Measurements from ENCODE around the gene UFC1.

UFC1 gene

DNA sequence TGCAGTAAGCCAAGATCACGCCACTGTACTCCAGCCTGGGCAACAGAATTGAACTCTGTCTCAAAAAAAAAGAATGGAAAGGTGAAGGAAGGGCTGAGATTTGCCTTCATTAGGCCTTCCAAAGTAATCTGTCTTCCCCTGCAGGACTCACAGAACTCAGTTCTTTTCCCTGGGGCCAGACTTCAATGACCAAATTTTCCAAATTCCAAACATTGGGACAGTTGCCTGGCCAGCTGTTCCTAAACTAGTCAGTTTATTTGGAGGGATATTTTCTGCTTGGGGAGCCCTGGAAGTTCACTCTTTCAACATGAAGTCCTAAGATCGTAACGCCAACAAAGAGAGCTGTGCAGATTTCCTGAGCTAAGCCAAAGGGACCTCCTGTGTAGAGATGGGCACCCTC is 15.9 kb upstream of the UFC1 start:
- DNase-seq, result no peak

DNA sequence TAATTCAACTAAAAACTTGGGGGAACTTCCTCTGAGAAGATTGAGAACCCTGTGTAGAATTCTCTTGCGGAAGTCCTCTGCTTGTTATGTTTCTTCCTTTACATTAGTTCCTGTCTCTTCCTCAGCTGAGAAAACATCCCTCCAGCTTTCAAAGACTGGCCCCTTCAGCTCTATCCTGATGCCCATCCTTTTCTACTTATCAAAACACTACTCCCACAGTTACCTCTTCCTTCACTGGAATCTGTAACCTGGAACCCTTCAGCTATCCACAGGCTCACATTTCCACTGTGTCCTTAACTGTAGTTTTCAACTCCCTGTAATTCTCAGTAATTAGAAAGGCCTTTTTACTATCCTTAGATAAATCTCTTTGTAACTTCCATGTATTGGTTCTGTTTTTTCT is 15.3 kb upstream of the UFC1 start:
- DNase-seq, result no peak

- peak; percentile 48 for DNase-seq
Measured at GRCh38 chr1:161139766-161140165, 14.0 kb upstream of the UFC1 start.

DNA sequence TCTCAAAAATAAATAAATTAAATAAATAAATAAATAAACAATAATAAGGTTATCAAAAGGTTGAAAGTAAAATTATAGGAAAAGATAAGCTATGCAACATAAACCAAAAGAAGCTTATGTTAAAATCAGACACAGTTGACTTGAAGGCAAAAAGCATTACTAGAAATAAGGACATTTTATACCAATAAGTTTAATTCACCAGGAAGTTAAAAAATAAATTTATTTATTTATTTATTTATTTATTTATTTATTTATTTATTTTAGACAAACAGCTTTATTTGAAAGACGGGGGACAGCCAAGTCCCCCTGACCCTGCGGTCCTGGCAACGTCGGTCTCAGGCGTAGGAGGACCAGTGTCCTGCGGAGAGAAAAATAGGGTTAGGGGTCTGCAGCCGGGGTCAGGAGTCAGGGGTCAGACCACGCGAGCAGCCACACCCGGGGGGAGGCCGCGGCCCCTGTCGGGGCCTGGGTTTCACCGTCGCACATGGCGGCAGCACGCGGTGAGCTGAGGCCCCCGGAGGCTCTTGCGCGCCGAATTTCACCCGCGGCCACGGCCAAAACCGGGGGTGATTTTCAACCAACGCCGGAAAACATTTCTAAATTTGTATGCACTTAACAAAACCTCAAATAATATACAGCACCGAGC is 12.9 kb upstream of the UFC1 start:
- no peak for DNase-seq

DNA sequence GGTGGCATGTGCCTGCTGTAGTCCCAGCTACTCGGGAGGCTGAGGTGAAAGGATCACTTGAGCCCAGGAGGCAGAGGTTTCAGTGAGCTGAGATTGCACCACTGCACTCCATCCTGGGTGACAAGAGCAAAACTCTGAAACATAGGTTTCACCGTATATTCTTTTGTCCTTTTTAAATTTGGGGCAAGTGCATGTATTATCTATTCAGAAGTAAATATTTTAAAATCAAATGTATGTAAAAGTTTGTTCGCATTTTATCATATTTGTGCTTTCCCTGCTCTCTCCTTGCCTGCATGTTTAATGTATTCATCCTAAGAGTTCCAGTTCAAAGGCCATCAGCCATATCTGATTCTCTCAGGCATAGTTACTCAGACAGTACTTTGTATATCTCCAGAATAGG is 7.9 kb upstream of the UFC1 start:
- no peak for DNase-seq

- DNase-seq, result no peak
Measured at GRCh38 chr1:161153176-161153575, 602 bp upstream of the UFC1 start.

- DNase-seq, result no peak
Measured at GRCh38 chr1:161157867-161158266, 4.1 kb downstream of the UFC1 start.

DNA sequence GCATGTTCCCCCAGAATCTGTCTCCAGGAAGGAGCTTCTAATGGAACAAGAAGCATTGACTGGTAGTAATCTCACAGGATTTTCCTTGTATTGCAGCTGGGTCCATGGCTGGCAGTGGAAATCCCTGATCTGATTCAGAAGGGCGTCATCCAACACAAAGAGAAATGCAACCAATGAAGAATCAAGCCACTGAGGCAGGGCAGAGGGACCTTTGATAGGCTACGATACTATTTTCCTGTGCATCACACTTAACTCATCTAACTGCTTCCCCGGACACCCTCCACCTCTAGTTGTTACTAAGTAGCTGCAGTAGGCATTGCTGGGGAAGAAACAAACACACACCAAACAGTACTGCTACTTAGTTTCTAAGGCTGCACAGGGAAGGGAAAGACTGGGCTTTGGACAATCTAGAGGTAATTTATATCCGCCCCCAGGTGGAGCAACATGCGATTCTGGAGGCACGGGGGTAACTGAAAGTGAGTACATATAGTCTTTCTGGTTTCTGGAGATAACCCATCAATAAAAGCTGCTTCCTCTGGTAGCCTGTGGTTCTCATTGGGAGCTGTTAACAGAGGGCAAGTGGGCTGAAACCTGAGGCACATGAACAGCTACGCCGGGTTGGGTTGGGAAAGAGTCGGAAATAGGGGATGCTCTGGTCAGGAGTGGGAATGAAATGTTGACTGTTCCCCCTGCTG is 4.7 kb downstream of the UFC1 start:
- no peak for DNase-seq

DNA sequence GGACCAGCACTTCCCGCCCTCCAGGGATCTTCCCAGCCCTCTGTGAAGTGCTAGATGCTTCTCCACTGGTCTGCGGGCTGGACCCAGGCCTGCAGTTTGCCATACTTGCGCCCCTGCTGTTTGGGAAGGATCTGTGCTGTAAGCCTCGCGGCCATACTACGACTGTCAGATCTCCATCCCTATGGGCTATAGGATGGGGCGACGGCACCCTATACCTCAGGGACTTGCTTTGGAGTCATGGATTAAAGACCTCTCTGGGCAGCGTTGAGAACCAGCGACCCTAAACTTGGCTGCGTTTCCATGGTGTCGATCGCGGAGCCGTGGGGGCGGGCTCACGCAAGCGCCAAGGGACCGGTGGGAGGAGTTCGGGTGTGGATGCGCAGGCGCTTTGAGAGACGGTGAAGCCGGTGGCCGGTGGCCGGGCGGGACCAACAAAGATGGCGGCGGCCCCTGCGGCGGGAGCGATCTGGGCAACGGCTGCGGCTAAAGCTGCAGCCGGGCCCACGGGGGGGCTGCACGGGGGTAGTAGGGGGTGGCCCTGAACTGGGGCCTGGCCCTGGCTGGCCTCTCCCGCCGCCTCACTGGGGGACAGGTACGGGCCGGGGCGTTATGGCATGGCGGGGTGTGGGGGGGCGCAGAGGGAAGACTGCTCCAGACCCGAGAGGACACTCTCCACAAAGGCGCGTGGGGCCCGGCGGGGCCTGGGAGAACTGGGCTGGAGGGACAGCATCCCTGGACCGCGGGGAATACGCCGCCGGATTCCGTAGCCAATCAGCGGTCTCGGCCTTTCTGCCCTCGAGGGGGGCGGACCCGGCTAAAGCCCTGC is 5.5 kb downstream of the UFC1 start, which contains the start of gene USP21:
USP21 (plus strand) TSS at position 414 of the 826 bp plus-strand sequence. CDS start 1,141 bp downstream, outside the sequence.
- DNase-seq, result peak; percentile 89

DNA sequence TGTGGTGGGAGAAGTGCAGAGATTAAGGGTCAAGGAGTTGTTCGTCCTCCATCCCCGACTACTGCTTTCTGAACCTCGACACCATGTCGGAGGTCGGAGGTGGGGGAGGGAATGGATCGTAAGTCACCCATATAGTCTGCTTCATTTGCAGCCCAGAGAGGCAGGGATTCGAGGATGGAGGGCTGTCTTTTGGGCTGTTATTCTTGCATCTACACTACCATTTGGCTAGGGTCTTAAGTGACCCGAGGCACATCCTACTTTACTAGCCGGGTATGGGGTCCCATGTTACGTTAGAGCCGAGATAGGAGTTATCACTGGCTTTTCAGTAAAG is 6.1 kb downstream of the UFC1 start:
- no peak for DNase-seq

- DNase-seq, result no peak
Measured at GRCh38 chr1:161160671-161161145, 6.9 kb downstream of the UFC1 start.

- no peak for DNase-seq
Measured at GRCh38 chr1:161161652-161162051, 7.9 kb downstream of the UFC1 start.

DNA sequence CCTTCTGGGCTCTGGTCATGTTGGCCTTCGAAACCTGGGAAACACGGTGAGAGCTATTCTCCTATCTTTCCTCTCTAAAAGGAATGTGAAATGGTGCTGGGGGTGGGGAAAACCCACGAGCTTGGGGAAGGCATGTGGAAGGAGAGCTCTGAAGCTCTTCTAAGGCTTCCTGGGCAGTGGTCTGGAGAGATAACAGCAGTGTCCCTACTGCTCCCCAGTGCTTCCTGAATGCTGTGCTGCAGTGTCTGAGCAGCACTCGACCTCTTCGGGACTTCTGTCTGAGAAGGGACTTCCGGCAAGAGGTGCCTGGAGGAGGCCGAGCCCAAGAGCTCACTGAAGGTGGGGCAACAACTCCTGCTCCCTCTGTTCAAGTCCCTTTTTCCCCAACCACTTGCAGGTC is 8.3 kb downstream of the UFC1 start:
- no peak for DNase-seq

- DNase-seq, result no peak
Measured at GRCh38 chr1:161162806-161163205, 9.0 kb downstream of the UFC1 start.

DNA sequence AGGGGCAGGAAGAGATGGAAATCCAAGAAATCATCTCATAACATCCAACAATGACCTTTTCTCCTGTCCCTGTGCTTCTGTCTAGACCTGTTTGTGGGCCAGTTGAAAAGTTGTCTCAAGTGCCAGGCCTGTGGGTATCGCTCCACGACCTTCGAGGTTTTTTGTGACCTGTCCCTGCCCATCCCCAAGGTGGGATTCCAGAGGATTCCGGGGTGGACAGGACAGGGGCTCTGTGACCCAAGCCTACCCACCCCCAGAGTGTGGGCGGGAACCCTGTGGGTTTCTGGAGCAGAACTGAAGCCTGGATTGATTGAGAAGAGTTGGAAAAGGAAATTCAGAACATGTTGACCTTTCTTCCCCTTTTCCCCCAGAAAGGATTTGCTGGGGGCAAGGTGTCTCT is 10.0 kb downstream of the UFC1 start:
- no peak for DNase-seq

DNA sequence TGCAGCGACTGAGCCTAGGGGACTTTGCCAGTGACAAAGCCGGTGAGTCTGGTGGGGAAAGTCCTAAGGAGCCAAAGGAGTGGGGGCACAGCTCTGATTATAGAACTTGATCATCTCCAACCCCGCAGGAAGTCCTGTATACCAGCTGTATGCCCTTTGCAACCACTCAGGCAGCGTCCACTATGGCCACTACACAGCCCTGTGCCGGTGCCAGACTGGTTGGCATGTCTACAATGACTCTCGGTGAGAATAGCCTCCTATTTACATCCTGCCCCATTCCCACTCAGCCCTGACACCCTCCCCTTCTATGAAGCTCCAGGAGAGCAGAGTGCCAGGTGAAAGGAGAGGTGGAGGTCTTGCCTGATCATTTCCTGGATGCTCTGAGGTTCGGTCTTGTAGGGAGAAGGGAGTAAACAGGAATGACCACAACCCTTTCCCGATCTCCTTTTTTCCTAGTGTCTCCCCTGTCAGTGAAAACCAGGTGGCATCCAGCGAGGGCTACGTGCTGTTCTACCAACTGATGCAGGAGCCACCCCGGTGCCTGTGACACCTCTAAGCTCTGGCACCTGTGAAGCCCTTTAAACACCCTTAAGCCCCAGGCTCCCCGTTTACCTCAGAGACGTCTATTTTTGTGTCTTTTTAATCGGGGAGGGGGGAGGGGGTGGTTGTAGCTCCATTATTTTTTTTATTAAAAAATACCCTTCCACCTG is 11.3 kb downstream of the UFC1 start:
- DNase-seq, result no peak

GRCh38 chr1:161165742-161166668 is 12.2 kb downstream of the UFC1 start, which contains the start of gene PPOX:
Gene PPOX, plus strand, starts transcription at chr1:161166426. Its CDS starts 422 bp downstream, at chr1:161166848.
- peak; percentile 81 for DNase-seq

DNA sequence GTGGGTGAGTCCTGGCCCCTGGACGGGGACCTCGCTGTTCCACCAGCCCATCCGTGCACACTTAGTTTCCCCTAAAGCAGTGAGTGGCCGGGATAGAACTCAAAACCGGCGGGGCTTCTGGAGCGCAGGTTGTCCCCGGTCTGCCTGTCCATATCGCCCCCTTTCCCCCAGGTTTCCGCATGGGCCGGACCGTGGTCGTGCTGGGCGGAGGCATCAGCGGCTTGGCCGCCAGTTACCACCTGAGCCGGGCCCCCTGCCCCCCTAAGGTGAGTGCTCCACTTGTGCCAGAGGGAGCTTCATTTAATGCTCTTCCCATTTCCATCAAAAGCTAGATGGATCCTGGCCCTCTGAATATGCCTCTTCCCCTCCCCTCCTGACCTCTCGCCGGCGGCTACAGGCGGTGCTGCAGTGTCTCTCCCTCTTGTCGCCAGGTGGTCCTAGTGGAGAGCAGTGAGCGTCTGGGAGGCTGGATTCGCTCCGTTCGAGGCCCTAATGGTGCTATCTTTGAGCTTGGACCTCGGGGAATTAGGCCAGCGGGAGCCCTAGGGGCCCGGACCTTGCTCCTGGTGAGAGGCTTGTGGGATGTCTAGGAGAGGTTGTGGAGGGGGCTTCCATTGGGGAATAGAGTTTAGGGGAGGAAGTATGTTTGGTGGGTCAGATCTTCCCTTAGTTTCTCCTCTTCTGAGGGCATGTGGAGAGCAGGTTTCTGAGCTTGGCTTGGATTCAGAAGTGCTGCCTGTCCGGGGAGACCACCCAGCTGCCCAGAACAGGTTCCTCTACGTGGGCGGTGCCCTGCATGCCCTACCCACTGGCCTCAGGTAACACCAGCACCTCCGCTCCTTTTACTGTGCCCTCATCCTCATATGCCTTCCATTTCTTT is 13.1 kb downstream of the UFC1 start:
- DNase-seq, result no peak

DNA sequence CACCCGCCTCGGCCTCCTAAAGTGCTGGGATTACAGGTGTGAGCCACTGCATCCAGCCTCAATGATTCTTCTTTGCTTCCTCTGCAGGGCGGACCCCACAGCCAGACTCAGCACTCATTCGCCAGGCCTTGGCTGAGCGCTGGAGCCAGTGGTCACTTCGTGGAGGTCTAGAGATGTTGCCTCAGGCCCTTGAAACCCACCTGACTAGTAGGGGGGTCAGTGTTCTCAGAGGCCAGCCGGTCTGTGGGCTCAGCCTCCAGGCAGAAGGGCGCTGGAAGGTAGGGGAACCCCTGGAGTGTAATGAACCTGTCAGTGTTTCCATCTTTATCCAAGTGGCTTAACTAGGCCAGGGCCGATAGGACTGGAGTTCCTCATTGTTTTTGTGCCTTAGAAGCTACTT is 15.1 kb downstream of the UFC1 start:
- no peak for DNase-seq

DNA sequence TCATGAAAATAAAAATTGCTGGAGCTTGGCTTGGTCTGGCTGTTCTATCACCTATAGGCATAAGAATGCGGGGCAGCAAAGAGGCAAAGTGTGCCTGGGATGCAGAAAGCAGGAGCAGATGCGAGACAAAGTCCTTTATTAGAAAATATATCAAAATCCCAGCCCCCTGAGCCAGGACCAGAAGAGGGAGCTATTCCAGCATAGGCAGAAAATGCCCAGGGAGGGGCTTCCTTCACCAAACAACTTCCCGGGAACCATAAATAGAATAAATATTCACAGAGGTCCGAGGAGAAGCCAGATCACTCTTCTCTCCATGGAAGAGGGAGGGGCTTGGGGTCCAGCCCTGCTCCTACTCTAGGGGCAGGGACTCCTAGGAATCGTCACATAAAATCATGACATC is 17.4 kb downstream of the UFC1 start:
- DNase-seq, result no peak

GRCh38 chr1:161171696-161172095 is 17.9 kb downstream of the UFC1 start:
- DNase-seq, result no peak
